Frontal cortex (tissue), 4 donors: ENCODE measurements around the gene PLD5. TPM values are rescaled to one million over a fixed set of nuclear protein-coding genes. Genes with fewer than 3 reads are reported as not detected.
"Not testable (repeated sequence)": the region's sequence is repeated elsewhere in the genome, so short reads cannot be mapped to it uniquely, and the experiment has no call there.

ENCODE experiments used
- DNase-seq, 2 donors: peaks; one replicate each; pipeline ENCODE4 v3.0.0; 2012; ENCODE audit warnings: low spot score in 2 of 2
- FAIRE-seq: peaks from 2 replicates; lab custom pipeline; 2012; peaks lifted over from hg19 to GRCh38; lab: Jason Lieb, UNC
- total RNA-seq: library from RNA; depleted of rRNA; stranded (reverse); fragments of >200 nt; gene quantifications from one replicate; pipeline ENCODE4 v1.2.3, GENCODE V29; 2014
- donor health status: control.
- donor health status: control.
- donor health status: control.

The PLD5 gene
- total RNA-seq, 1 donor from 2014 or later: 2.0 TPM

DNA sequence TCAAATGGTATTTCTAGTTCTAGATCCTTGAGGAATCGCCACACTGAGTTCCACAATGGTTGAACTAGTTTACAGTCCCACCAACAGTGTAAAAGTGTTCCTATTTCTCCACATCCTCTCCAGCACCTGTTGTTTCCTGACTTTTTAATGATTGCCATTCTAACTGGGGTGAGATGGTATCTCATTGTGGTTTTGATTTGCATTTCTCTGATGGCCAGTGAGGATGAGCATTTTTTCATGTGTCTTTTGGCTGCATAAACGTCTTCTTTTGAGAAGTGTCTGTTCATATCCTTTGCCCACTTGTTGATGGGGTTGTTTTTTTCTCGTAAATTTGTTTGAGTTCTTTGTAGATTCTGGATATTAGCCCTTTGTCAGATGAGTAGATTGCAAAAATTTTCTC is 427.2 kb downstream of the PLD5 start:
- not testable (repeated sequence) for FAIRE-seq, DNase-seq

DNA sequence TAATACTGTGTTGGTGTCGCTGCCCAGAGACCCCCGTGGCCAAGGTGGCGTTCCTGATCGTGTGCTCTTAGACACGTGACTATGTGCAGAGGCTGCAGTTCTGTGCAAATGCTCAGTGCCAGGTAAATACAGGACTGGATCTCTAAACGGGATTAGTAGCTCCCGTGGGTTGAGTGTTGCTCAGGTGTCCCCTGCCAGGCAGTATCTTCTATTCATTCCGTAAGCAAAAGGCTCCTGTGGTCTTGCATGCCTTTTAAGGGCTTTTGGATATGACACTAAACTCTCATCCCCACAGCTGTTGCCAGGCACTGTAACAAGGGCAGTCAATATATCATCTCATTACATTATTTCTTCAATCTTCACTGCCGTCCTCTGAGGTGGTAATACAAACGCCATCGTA is 431.4 kb downstream of the PLD5 start:
- FAIRE-seq (no peak), DNase-seq (no peak)

DNA sequence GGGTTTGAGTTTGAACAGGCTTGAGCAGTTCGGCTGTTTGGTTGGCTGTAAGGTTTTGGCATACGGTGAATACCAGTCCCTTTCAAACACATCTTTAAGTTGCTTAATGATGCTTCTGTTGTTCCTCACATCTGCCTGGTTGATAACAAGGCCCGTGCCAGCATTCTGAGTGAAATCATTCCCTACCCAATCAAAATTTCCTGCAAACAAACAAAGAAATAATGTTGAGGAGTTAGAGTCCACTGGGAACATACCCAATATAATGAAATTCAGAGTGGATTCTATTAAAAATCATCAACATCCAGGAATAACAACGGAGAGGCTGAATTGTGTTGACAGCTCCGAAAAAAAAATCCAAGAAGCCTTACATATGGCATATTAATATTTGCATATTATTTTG is 434.6 kb downstream of the PLD5 start:
- DNase-seq (no peak), FAIRE-seq (no peak)

DNA sequence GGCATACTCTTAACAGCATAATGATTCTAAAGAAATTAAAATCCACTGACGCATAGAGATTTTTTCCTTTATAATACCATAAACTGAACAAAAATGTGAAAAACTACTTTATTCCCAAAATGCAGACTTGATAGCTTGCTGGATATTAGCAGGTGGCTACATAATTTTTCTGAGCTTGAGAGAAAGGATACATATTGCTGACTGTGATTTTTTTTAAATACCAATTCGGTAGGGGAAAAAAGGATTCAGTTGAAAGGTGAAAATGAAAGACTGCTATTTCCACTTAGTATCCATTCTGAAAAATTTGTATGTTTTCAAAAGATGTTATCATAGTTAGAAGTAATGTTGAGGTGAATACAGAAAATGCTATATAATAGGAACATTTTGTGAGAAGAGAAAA is 435.6 kb downstream of the PLD5 start:
- FAIRE-seq (no peak), DNase-seq (no peak)

DNA sequence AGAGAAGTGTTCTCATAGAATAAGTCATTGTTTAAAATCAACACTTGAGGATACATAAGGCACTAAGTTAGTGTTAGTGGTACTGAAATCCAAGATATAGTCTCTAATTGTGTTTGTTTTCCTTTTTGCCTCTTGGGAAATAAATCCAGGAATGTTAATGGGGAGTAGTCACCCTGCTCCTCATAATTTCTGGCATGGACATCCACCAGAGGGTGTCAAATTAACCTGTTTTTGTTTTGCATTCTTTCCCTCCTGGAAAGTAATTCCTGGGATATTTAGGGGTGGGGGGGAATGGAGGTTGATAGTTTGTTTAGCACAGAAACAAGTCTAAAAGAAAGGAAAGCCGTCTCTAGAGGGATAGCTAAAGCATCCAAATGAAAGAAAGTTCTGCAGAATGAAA is 437.8 kb downstream of the PLD5 start:
- no peak for FAIRE-seq
- DNase-seq: no peak

DNA sequence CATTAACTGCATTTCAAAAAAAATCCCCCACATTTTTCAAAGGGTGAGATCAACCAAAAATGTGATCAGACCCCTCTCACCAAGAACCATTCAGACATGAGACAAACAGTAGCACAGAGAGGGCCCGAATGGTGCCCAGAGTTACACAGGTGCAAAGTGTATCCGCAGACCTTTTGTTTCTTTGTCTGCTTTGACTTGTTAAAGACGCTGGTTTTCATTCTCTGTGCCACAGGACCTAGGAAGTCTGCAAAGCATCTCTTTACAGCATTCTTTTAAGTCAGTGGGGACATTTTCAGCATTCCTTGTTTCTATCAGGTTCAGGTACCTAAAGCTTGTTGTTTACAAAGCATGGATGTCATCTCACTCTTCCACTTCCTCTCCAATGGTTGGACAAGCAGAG is 438.4 kb downstream of the PLD5 start:
- DNase-seq (no peak), FAIRE-seq (no peak)

DNA sequence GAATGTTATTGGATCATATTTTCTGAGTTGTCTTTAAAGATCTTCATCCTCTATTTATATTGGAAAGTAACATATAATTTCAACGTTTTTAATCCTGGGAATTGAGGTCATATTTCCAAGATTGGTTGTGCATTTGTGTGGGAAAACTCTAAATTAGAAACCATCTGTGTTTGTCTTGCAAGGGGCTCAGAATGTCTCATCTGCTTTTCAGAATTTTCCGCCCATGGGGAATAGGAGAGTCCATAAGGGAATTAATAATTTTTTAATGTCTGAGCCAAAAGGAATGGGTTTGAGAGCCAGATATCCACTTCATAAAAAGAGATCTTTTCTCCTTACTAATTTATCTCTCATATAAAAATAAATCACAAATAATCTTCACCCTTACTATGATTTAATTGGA is 440.8 kb downstream of the PLD5 start:
- FAIRE-seq (no peak), DNase-seq (no peak)

DNA sequence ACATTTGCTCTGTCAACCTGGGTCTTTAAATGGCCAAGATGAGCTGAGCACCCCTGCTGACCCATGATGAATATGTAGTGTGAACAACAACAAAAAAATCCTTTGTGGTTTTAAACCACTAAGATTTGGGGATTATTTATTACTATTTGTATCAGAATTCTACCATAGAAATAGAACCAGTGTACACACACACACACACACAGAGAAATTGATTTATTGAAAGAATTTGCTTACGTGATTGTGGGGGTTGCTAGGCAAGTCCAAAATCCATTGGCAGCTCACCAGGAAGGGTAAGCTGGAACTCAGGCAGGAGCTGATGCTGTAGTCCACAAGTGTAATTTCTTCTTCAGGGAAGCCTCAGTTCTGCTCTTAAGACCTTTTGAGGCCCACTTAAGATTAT is 443.1 kb downstream of the PLD5 start:
- no peak for DNase-seq
- FAIRE-seq: no peak

DNA sequence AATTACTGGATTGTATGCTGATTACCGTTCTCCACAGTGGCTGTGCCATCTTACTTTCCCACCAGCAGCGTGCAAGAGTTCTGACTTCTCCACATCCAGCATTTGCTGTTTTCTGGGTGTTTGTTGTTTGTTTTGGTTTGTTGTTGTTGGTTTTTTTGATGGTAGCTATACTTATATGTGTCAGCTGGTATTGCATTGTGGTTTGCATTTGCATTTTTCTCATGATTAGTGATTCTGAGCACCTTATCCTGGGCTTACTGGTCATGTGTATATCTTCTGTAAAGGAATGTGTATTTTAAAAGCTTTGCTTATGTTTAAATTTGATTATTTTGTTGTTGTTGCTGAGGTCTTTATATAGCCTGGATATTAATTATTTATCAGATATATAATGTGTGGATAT is 458.7 kb downstream of the PLD5 start:
- no peak for FAIRE-seq
- DNase-seq: no peak

DNA sequence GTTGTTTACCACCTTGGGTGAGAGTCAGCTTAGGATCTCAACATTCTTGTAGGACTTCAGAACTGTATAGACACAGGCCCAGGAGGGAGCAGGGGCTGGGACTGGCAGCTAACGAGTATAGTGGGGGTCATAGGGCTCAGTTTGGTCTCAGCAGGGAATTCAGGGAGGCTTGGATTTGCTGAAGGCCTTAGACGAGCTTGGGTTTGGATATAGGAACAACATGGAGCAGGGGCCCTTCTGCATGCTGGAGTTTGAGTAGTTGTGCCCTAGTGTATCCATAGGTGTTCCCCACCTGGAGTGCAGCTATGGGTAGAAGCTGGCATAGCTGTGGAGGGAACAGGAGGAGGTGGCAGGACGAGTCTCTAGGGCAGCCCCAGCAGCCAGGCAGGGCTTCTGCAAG is 462.2 kb downstream of the PLD5 start:
- DNase-seq (no peak), FAIRE-seq (no peak)

DNA sequence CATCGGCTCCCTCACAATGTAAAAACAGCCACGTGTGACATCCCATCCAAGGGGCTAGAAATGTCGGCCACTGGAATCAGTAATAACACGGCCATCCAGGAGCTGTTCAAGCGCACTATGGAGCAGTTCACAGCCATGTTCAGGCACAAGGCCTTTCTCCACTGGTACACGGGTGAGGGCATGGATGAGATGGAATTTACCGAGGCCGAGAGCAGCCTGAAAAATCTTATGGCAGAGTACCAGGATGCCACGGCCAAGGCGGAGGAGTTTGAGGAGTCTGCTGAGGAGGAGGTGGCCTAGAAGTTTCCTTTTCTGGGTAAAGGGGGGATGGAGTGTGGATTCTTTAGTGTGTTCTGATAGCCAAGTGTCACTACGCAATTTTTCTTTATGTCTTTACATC is 464.5 kb downstream of the PLD5 start:
- DNase-seq: peak in 1 of 2 donors; percentile 24
- no peak for FAIRE-seq

DNA sequence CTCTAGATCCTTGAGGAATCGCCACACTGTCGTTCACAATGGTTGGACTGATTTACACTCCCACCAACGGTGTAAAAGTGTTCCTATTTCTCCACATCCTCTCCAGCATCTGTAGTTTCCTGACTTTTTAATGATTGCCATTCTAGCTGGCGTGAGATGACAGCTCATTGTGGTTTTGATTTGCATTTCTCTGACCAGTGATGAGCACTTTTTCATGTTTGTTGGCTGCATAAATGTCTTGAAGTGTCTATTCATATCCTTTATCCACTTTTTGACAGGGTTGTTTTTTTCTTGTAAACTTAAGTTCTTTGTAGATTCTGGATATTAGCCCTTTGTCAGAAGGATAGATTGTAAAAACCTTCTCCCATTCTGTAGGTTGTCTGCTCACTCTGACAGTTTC is 465.9 kb downstream of the PLD5 start:
- not testable (repeated sequence) for FAIRE-seq, DNase-seq

DNA sequence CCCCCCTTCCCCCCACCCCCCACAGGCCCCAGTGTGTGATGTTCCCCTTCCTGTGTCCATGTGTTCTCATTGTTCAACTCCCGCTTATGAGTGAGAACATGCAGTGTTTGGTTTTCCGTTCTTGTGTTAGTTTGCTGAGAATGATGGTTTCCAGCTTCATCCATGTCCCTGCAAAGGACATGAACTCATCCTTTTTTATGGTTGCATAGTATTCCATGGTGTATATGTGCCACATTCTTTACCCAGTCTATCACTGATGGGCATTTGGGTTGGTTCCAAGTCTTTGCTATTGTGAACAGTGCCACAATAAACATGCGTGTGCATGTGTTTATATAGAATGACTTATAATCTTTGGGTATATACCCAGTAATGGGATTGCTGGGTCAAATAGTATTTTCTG is 466.3 kb downstream of the PLD5 start:
- FAIRE-seq, DNase-seq: not testable (repeated sequence)

DNA sequence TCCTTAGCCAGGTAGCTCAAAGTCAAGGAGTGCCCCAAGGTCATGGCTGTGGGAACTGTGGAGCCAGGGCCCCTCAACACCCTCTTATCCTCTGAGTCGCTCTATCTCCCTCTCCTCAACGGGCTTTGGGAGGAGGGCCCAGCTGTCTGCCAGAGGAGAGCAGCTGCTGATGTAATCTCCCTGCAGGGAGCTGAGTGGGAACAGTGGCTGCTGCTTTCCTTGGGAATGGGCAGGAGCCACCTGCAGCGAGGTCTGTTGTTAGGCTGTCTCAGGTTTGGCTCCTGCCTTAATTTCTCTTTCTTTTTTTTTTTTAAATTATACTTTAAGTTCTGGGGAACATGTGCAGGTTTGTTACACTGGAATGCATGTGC is 466.8 kb downstream of the PLD5 start:
- no peak for FAIRE-seq
- DNase-seq: no peak

DNA sequence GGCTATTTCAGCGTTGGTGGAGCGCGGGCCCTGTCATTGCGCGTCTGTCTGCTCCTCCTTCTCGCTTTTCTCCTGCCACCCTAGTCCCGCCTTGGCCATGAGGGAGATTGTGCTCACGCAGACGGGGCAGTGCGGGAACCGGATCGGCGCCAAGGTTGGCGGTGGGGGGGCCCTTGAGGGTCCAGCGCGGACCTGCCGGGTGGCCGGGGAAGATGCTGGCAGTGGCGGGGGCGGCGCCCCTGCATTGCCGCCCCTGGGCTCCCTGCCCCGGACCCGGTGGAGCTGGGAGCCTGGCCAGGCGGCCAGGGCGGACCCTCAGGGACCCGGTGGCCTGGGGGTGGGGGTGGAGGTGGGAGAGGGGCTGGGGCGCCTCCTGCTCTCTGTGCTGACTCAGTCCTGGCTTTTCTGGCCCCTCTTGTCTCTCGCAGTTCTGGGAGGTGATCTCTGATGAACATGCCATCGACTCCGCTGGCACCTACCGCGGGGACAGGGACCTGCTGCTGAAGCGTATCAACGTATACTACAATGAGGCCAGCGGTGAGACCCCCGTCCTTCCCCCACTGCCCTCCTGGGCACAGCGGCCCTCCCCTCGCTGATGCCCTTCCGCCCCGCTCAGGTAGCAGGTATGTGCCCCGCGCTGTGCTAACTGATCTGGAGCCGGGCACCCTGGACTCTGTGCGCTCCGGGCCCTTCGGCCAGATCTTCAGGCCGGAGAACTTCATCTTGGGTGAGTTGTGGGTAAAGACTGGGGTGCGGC is 467.3 kb downstream of the PLD5 start:
- no peak for FAIRE-seq

DNA sequence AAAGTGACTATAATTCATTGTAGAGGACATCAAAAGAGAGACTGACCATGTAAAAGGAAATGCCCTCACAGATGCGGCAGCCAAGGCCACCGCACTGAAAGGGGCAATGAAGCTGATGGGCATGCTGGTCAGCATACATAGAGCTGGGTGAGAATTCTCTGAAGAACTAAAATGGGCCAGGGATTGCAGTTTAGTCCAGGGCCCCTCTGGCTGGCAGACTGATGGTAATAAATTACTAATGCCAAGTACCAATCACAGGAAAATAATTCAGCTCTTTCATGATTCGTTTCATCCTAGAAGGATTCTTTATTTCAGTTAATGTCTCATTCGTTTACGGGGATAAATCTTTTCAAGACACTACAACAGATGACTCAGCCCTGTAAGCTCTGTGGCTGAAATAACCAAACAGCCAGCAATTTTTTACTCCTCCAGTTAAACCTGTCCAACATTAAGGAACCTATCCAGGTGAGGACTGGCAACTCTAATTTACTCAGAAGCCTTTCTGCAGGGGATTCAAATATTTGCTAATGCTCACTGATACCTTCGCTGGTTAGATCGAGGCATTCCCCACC is 468.7 kb downstream of the PLD5 start:
- DNase-seq: peak in 1 of 2 donors; percentile 38
- no peak for FAIRE-seq

More for the DNA sequence above, 467.3 kb downstream of the PLD5 start:
- DNase-seq: no peak

DNA sequence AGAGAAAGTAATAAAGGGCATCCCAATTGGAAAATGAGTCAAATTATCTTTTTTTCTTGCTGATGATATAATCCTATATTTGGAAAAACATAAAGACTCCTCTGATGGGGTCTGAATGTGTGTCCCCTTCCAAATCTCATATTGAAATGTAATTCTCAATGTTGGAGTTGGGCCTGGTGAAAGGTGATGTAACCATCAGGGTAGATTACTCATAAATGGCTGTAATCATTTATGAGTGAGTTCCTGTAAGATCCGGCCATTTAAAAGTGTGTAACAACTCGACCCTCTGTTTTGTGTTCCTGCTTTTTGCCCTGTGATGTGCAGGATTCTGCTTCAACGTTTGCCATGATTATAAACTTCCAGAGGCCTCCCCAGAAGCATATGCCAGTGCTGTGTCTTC is 481.3 kb downstream of the PLD5 start:
- DNase-seq (no peak), FAIRE-seq (no peak)

DNA sequence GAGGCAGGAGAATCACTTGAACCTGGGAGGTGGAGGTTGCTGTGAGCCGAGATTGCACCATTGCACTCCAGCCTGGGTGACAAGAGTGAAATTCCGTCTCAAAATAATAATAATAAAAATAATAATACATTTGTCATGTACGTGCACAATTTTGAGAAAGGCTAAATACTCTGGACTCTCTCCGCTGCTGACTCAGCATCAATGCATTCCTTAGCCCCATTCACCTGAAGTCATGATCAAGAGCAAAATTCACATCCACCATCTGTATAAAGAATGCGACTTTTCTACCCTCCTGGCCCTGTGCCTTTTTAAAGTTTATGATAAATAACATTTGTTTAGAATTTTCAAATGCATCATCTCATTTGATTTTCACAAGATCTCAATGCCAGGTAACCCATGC is 490.1 kb downstream of the PLD5 start:
- DNase-seq: no peak
- FAIRE-seq: no peak

DNA sequence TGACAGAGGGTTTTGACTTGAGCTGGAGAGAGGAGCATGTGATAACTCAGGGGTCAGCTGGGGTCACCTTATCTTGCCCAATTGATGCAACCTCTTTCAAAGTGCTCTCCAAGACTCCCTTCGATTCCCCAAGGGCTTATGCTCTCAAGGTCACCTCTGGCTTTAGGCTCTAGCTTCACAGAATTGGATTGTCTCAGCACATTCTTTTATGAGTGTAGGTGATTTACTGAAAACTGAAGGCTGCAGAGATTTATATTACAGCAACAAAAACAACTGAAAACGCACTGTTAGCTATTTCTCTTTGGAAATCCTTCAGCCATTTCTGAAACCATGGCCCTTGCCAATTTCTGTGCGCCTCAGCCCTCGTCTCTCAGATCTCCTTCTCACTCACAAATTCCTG is 491.1 kb downstream of the PLD5 start:
- DNase-seq: no peak
- FAIRE-seq: no peak
